ENCODE data around the gene API5. TPM values are rescaled to one million over a fixed set of nuclear protein-coding genes. Genes with fewer than 3 reads are reported as not detected.
A peak's percentile ranks its signal among the peaks of the same experiment; 100 is the strongest.

The API5 gene
- total and polyA plus RNA-seq, 8 donors: 28.3 to 138 (median 43.7) TPM

- Histone ChIP-seq H3K4me3 (no peak overlapping the region), H3K9me3 (no peaks in the 10 kb centered on the region), H3K27ac (no peak overlapping the region), H3K36me3 (peaks cover 0 to 54% (median 38%) of the 10 kb centered on the region in 4 donors), H3K4me1 (no peaks in the 10 kb centered on the region), H3K27me3 (no peaks in the 10 kb centered on the region)
- DNase-seq: no peak
- 86 to 100% (median 97%) methylated on average over 5 of the region's 5 CpGs for WGBS, 5 donors
- intact Hi-C loops (cut with DNase I; ENCODE audit: low total_unique reads): no loop called here
- no peak for TF ChIP-seq CTCF (IDR thresholded peaks at IDR 0.05)
- no peak for TF ChIP-seq POLR2A (IDR thresholded peaks at IDR 0.05)
- TF ChIP-seq POLR2AphosphoS5 (IDR thresholded peaks at IDR 0.05): no peak
- TF ChIP-seq EP300 (IDR thresholded peaks at IDR 0.05): no peak
Observed at GRCh38 chr11:43384393-43384792, 72.6 kb downstream of the API5 start.

- WGBS, 5 donors: 81 to 92% (median 90%) methylated on average over 5 of the region's 5 CpGs
- Histone ChIP-seq H3K4me3 (no peak overlapping the region), H3K36me3 (peaks cover 20 to 81% (median 75%) of the 10 kb centered on the region in 4 donors), H3K4me1 (peaks cover 0 to 12% (median 5%) of the 10 kb centered on the region in 4 donors), H3K9me3 (no peaks in the 10 kb centered on the region), H3K27me3 (no peaks in the 10 kb centered on the region), H3K27ac (no peak overlapping the region)
- intact Hi-C loops (cut with DNase I; ENCODE audit: low total_unique reads): no loop called here
- no peak for TF ChIP-seq CTCF (IDR thresholded peaks at IDR 0.05)
- no peak for TF ChIP-seq POLR2AphosphoS5 (IDR thresholded peaks at IDR 0.05)
- no peak for TF ChIP-seq POLR2A (IDR thresholded peaks at IDR 0.05)
- TF ChIP-seq EP300 (IDR thresholded peaks at IDR 0.05): no peak
- no peak for DNase-seq
Observed at GRCh38 chr11:43392713-43393112, 80.9 kb downstream of the API5 start.

- Histone ChIP-seq H3K4me3 (no peak overlapping the region), H3K27me3 (no peaks in the 10 kb centered on the region), H3K36me3 (peaks cover 29 to 92% (median 87%) of the 10 kb centered on the region in 4 donors), H3K4me1 (peaks cover 0 to 12% (median 5%) of the 10 kb centered on the region in 4 donors), H3K27ac (no peak overlapping the region), H3K9me3 (no peaks in the 10 kb centered on the region)
- intact Hi-C loops (cut with DNase I; ENCODE audit: low total_unique reads): no loop called here
- DNase-seq: peak; percentile 26 to 75
- WGBS, 5 donors: 58 to 67% (median 64%) methylated on average over 2 of the region's 2 CpGs
- TF ChIP-seq CTCF (IDR thresholded peaks at IDR 0.05) (no peak), POLR2A (IDR thresholded peaks at IDR 0.05) (no peak), EP300 (IDR thresholded peaks at IDR 0.05) (no peak), POLR2AphosphoS5 (IDR thresholded peaks at IDR 0.05) (no peak)
Observed at GRCh38 chr11:43393765-43394355, 82.1 kb downstream of the API5 start.

Small RNAs within 50 kb of the gene (small RNA-seq; reads per million reads assigned to genes)
- 0 reads per million in 4 donors for gene RF00019

Other genes with a start within 250 kb of the API5 start
- 100 to 1,000 TPM in 3 of 5 donors, 10 to 100 TPM in 2; 30.1 to 228 (median 112) TPM for gene TTC17, start 46.9 kb downstream of the API5 start, total RNA-seq
- gene TTC17, start 46.9 kb downstream of the API5 start, polyA plus RNA-seq: 10 to 100 TPM in 2 of 3 donors, 1 to 10 TPM in 1; 9.0 to 49.0 (median 23.1) TPM